HUES64 (cell line): ENCODE measurements around the gene CNTN3.

Experiments
- H3K27ac ChIP-seq: 2 replicates; pipeline ENCODE4 v1.7.0; 2013; ENCODE audit warnings: low read depth, low read length, inconsistent platforms
- H3K27me3 ChIP-seq: 2 replicates; pipeline ENCODE4 v1.6.1; 2013; ENCODE audit warnings: mild to moderate bottlenecking, low read length; ENCODE audit not compliant: insufficient read depth
- H3K36me3 ChIP-seq: 2 replicates; pipeline ENCODE4 v1.6.1; 2013; ENCODE audit warnings: mild to moderate bottlenecking, low read length; ENCODE audit not compliant: insufficient read depth
- H3K4me1 ChIP-seq: 2 replicates; pipeline ENCODE4 v1.6.1; 2013; ENCODE audit warnings: mild to moderate bottlenecking, low read length, moderate library complexity; ENCODE audit not compliant: insufficient read depth
- H3K4me3 ChIP-seq: 2 replicates; pipeline ENCODE4 v1.5.1; 2013; ENCODE audit warnings: mild to moderate bottlenecking, low read length, moderate library complexity
- H3K9ac ChIP-seq: 2 replicates; pipeline ENCODE4 v1.6.1; 2013; ENCODE audit warnings: mild to moderate bottlenecking, low read depth, low read length
- H3K9me3 ChIP-seq: 2 replicates; pipeline ENCODE4 v1.6.1; 2013; ENCODE audit warnings: low read depth, low read length; ENCODE audit not compliant: insufficient read depth
- WGBS: fragments of 150-250, 120-280 bp; methylation state at CpG from one replicate; pipeline ENCODE4 v1.1.7; 2013; ENCODE audit warnings: missing lambda C conversion rate; 5-methylcytosine and 5-hydroxymethylcytosine counted together

CNTN3 gene

GRCh38 chr3:74584782-74585181 lies 29.7 kb downstream of the CNTN3 start:
- Histone ChIP-seq H3K4me3 (no peak overlapping the region), H3K27ac (no peak overlapping the region), H3K27me3 (no peaks in the 10 kb centered on the region), H3K9ac (no peak overlapping the region), H3K36me3 (no peaks in the 10 kb centered on the region), H3K9me3 (no peaks in the 10 kb centered on the region), H3K4me1 (no peaks in the 10 kb centered on the region)
- WGBS, result 92% methylated on average over 1 of the region's 2 CpGs

DNA sequence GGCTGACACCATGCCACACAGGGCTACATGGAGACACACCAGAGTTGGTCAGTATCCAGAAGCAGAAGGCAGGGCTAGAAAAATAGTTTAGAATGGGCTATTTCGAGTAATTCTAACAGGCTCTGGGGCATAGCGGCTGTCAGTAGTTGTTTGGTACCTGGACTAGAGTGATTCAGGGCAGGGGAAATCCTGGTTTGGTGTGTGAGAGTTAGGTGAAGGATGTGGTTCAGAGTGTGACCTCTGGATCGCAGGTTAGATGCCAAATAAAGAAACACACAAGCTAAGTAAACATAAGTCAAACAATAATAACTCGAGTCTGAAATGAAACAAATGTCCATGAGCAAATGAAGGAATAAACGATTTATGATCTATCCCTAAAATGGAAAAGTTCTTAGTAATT lies 31.5 kb downstream of the CNTN3 start:
- Histone ChIP-seq H3K9me3 (no peaks in the 10 kb centered on the region), H3K4me1 (no peaks in the 10 kb centered on the region), H3K27me3 (no peaks in the 10 kb centered on the region), H3K4me3 (no peak overlapping the region), H3K36me3 (no peaks in the 10 kb centered on the region), H3K9ac (no peak overlapping the region), H3K27ac (no peak overlapping the region)
- WGBS, result 96% methylated on average over 2 of the region's 5 CpGs

GRCh38 chr3:74575857-74576256 lies 38.6 kb downstream of the CNTN3 start:
- Histone ChIP-seq H3K9ac (no peak overlapping the region), H3K27ac (no peak overlapping the region), H3K9me3 (no peaks in the 10 kb centered on the region), H3K27me3 (no peaks in the 10 kb centered on the region), H3K4me1 (no peaks in the 10 kb centered on the region), H3K4me3 (no peak overlapping the region), H3K36me3 (no peaks in the 10 kb centered on the region)
- 65% methylated on average over 3 of the region's 3 CpGs for WGBS

DNA sequence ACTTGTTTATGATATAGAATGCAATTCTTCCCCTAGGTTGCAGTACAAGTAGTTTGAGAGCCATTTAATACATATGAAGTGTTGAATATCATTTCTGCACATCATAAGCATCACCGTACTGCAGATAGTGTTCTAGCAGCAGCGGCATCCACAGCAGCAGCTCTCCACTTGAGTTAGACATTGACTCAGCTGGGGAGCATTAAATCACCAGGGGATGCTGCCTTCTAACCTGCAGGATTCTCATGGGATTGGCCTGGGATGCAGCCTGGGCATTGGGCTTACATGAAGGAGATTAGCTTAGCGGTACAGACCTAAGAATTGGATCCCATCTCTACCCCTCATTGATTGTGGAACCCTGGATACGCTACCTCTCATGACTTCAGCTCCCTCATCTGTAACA lies 43.3 kb downstream of the CNTN3 start:
- H3K9me3 ChIP-seq, result no peaks in the 10 kb centered on the region
- H3K4me1 ChIP-seq, result no peaks in the 10 kb centered on the region
- no peaks in the 10 kb centered on the region for H3K36me3 ChIP-seq
- H3K4me3 ChIP-seq, result no peak overlapping the region
- no peak overlapping the region for H3K9ac ChIP-seq
- H3K27ac ChIP-seq, result no peak overlapping the region
- 97% methylated on average over 4 of the region's 4 CpGs for WGBS
- H3K27me3 ChIP-seq, result no peaks in the 10 kb centered on the region
